ENCODE results near the gene LRRC42.

The LRRC42 gene

DNA sequence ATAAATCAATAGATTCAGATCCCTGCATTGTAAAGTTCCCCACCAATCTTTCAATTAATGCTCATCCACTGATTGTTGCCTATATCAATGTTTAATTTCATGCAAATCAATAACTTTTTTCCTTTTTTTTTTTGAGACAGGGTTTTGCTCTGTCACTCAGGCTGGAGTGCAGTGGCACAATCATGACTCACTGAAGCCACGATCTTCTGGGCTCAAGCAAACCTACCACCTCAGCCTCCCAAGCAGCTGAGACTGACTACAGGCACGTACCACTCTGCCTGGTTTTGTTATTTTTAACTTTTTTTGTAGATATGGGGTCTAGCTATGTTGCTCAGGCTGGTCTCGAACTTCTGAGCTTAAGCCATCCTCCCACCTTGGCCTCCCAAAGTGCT, 26.5 kb upstream of the LRRC42 start:
- ChIA-PET CTCF (interaction anchor here (1.4 to 1.8 kb wide), 3 partner anchors 9 to 59 kb away, joined by 4 to 7 read pairs (median 5); no protein-coding TSS in a partner anchor), POLR2A (no interaction called here)
- DNase-seq (ENCODE audit: extremely low spot score), result no peak
- TF ChIP-seq, protein P1, sequence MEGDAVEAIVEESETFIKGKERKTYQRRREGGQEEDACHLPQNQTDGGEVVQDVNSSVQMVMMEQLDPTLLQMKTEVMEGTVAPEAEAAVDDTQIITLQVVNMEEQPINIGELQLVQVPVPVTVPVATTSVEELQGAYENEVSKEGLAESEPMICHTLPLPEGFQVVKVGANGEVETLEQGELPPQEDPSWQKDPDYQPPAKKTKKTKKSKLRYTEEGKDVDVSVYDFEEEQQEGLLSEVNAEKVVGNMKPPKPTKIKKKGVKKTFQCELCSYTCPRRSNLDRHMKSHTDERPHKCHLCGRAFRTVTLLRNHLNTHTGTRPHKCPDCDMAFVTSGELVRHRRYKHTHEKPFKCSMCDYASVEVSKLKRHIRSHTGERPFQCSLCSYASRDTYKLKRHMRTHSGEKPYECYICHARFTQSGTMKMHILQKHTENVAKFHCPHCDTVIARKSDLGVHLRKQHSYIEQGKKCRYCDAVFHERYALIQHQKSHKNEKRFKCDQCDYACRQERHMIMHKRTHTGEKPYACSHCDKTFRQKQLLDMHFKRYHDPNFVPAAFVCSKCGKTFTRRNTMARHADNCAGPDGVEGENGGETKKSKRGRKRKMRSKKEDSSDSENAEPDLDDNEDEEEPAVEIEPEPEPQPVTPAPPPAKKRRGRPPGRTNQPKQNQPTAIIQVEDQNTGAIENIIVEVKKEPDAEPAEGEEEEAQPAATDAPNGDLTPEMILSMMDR (IDR thresholded peaks at IDR 0.05; ENCODE audit: control extremely low read depth, extremely low read depth, low read depth, missing control alignments), result no peak

DNA sequence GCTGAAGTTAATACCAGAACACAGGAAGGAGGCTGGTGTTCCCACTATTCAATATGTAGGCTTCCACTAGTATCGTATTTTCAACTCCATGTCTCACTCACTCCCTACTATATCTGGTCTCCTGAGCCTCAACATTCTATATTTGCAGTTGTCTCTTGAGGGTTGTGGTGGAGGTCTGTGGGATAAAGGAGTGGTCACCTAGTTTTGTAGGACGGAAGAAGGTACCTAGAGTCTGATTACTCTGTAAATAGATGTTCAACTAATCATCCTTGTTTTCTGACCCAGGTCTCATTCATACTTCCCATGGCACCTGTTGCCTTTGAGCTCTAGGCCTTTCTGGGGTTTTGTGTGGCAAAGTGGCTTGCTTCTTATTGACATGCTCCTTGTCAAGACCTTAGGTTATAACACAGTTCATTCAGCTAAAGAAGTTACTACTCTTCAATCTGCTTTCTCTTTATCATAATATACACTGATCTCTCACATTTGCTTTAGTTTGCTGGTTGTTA, 18.7 kb upstream of the LRRC42 start:
- DNase-seq (ENCODE audit: extremely low spot score), result no peak
- POLR2A ChIA-PET, result no interaction called here
- CTCF ChIA-PET, result interaction anchor here (1.0 to 1.7 kb wide), 4 partner anchors 9 to 22 kb away, joined by 4 to 6 read pairs (median 4); no protein-coding TSS in a partner anchor
- TF ChIP-seq, protein P1 (IDR thresholded peaks at IDR 0.05; ENCODE audit: control extremely low read depth, extremely low read depth, low read depth, missing control alignments), result no peak

DNA sequence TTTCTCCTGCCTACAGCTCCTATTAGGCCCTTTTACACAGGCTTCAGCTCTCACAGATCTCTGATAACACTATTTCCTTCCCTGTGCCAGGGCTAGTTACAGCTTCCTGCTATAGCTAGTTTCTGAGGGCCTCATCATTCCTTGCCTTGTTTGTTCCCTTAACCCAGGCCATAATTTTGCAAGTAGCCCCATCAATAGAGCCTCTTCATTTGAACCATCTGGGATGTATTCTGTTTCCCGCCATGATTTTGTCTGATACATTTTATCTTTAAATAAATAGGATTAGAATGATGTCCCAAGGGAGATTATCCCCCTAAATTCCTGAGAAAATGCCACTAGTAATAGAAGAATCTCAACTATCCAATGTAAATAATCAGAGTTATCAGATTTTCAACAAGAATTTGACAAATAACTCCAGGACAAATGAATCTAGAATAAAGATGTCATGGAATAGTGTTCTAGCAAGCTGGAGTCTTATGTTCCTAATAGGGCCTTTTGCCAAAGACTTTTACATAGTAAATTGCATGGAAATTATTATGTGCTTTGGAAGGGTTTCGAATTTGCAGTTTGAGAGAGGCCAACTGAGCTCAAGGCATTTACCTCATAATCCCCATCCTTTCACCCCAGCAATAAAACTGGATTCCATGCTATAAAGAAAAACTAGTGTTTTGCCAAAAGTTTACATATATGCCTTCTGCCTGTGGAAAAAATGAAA, 16.7 kb upstream of the LRRC42 start:
- CTCF ChIA-PET, result interaction anchor here (1.4 to 2.2 kb wide), 3 partner anchors 10 to 69 kb away, joined by 5 to 11 read pairs (median 7); partner anchors contain the start of genes IFT25 and LRRC42
- TF ChIP-seq, protein P1 (IDR thresholded peaks at IDR 0.05; ENCODE audit: control extremely low read depth, extremely low read depth, low read depth, missing control alignments), result no peak
- DNase-seq (ENCODE audit: extremely low spot score), result no peak
- POLR2A ChIA-PET, result interaction anchor here (0.7 kb wide), 2 partner anchors 16 kb away, joined by 3 to 4 read pairs; partner anchors contain the start of gene IFT25

DNA sequence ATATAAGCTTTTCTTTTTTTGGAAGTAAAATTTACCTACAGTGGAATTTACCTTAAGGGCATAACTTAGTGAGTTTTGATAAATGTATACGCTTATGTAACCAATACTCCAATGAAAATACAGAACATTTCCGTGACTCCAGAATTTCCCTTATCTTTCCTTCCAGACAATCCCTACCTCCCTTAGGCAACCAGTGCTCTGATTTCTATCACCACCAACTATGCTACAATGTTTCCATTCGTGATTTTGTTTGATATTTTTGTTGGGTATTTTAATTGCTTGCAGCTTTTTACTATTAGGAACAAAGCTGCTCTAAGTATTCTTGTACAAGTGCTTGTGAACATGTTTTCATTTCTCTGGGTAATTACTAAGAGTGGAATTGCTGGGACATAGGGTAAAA, 15.2 kb upstream of the LRRC42 start:
- no peak for DNase-seq (ENCODE audit: extremely low spot score)
- TF ChIP-seq, protein P1 (IDR thresholded peaks at IDR 0.05; ENCODE audit: control extremely low read depth, extremely low read depth, low read depth, missing control alignments), result no peak
- ChIA-PET POLR2A (no interaction called here), CTCF (interaction anchor here (1.0 to 1.5 kb wide), 4 partner anchors 9 to 28 kb away, joined by 3 to 5 read pairs (median 3); no protein-coding TSS in a partner anchor)

DNA sequence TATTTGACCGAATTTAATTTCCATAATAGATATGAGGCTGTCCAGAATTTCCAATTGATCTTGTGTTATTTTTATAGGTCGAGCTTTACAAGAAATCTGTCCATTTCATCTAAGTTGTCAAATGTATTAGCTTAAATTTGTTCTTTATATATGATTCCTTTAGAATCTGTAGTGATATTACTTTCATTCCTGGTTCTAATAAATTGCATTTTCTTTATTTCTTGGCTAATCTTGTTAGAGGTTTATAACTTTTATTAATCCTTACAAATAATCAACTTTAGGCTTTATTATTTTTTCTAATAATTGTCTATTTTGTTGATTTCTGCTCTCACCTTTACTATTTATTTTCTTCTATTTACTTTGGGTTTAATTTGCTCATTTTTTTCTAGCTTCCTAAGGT, 14.6 kb upstream of the LRRC42 start:
- no peak for DNase-seq (ENCODE audit: extremely low spot score)
- ChIA-PET CTCF (interaction anchor here (0.6 to 1.5 kb wide), 5 partner anchors 10 to 70 kb away, joined by 3 to 5 read pairs (median 3); no protein-coding TSS in a partner anchor), POLR2A (no interaction called here)
- TF ChIP-seq, protein P1 (IDR thresholded peaks at IDR 0.05; ENCODE audit: control extremely low read depth, extremely low read depth, low read depth, missing control alignments), result no peak

DNA sequence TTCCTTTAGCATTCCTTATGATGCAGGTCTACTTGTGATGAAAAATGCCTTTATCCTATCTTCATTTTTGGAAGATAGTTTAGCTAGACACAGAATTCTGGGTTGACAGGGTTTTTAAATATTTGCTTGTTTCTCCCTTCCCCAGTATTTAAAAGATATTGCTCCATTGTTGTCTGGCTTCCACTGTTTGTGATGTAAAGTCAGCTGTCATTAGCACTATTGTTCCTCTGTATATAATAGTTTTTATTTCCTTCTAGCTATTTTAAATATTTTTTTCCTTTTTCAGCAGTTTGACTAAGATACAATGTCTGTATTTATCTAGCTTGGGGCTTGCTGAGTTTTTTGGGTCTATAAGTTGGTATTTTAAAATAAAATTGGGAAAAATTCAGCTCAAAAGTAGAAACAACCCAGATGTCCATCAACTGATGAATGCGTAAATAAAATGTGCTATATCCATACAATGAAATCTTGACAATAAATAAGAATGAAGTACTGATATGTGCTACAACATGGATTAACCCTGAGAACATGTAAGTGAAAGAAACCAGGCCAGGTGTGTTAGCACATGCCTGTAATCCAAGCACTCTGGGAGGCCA, 11.9 kb upstream of the LRRC42 start:
- POLR2A ChIA-PET, result no interaction called here
- TF ChIP-seq, protein P1 (IDR thresholded peaks at IDR 0.05; ENCODE audit: control extremely low read depth, extremely low read depth, low read depth, missing control alignments), result no peak
- CTCF ChIA-PET, result interaction anchor here (0.8 to 2.2 kb wide), 7 partner anchors 9 to 74 kb away, joined by 3 to 7 read pairs (median 3); partner anchors contain the start of gene IFT25
- no peak for DNase-seq (ENCODE audit: extremely low spot score)
